Keratinocyte (primary cell): ENCODE measurements around the gene SPATA13. TPM values are rescaled to one million over a fixed set of nuclear protein-coding genes. Genes with fewer than 3 reads are reported as not detected.

Experiments used
- DNase-seq: peaks from one replicate; pipeline ENCODE4 v3.0.0-alpha.2; 2011; ENCODE audit warnings: low read depth, missing footprints, low spot score
- FAIRE-seq: peaks from 2 replicates; lab custom pipeline; 2011; peaks lifted over from hg19 to GRCh38; lab: Jason Lieb, UNC
- H2AFZ ChIP-seq: 2 replicates; pipeline ENCODE4 v1.6.0; 2012; ENCODE audit warnings: low read length, control low read depth, inconsistent platforms; ENCODE audit not compliant: control insufficient read depth
- H3K27ac ChIP-seq: 2 replicates; pipeline ENCODE4 v1.5.1; 2011; ENCODE audit warnings: low read length; ENCODE audit not compliant: control insufficient read depth, insufficient read depth
- H3K27me3 ChIP-seq: 3 replicates; pipeline ENCODE4 v1.6.0; 2011; ENCODE audit warnings: low read length; ENCODE audit not compliant: control insufficient read depth, insufficient read depth; ENCODE audit errors: extremely low read depth
- H3K36me3 ChIP-seq, 2 experiments: 2 replicates in 1 of 2; 3 replicates in 1 of 2; pipeline ENCODE4 v1.5.1; 2011; ENCODE audit warnings: low read length in 2 of 2, mild to moderate bottlenecking in 1 of 2; ENCODE audit not compliant: control insufficient read depth in 2 of 2, insufficient read depth in 2 of 2; ENCODE audit errors: extremely low read depth in 1 of 2
- H3K4me1 ChIP-seq: 3 replicates; pipeline ENCODE4 v1.5.1; 2011; ENCODE audit warnings: low read length; ENCODE audit not compliant: control insufficient read depth, insufficient read depth; ENCODE audit errors: extremely low read depth
- H3K4me2 ChIP-seq: 3 replicates; pipeline ENCODE4 v1.6.0; 2011; ENCODE audit warnings: low read depth, low read length; ENCODE audit not compliant: control insufficient read depth, insufficient read depth; ENCODE audit errors: extremely low read depth
- H3K4me3 ChIP-seq, 3 experiments: fragments of 200-600 bp in 1 of 3; sonication (generic) in 1 of 3; 2 replicates in 2 of 3; 3 replicates in 1 of 3; pipeline ENCODE4 v1.5.1; 2011 to 2016; ENCODE audit warnings: low read length in 3 of 3, mild to moderate bottlenecking in 3 of 3, control low read depth in 2 of 3, inconsistent platforms in 1 of 3, low read depth in 1 of 3, mixed read lengths in 1 of 3, mixed run types in 1 of 3, moderate library complexity in 1 of 3; ENCODE audit not compliant: control insufficient read depth in 2 of 3, insufficient read depth in 2 of 3; ENCODE audit errors: extremely low read depth in 1 of 3
- H3K79me2 ChIP-seq: 2 replicates; pipeline ENCODE4 v1.6.0; 2012; ENCODE audit warnings: low read length; ENCODE audit not compliant: control insufficient read depth, insufficient read depth
- H3K9ac ChIP-seq: 3 replicates; pipeline ENCODE4 v1.6.0; 2011; ENCODE audit warnings: low read length; ENCODE audit not compliant: control insufficient read depth, insufficient read depth; ENCODE audit errors: extremely low read depth
- H3K9me1 ChIP-seq: 3 replicates; pipeline ENCODE4 v1.6.0; 2011; ENCODE audit warnings: low read length; ENCODE audit not compliant: control insufficient read depth, insufficient read depth; ENCODE audit errors: extremely low read depth
- H3K9me3 ChIP-seq: 2 replicates; pipeline ENCODE4 v1.5.1; 2012; ENCODE audit warnings: low read depth, low read length; ENCODE audit not compliant: control insufficient read depth
- H4K20me1 ChIP-seq: 3 replicates; pipeline ENCODE4 v1.6.0; 2011; ENCODE audit warnings: low read length; ENCODE audit not compliant: control insufficient read depth, insufficient read depth; ENCODE audit errors: extremely low read depth
- EZH2 ChIP-seq: IDR thresholded peaks from one replicate; pipeline ENCODE4 v1.6.1; 2012; ENCODE audit warnings: inconsistent platforms, mild to moderate bottlenecking, low read length, moderate library complexity
- dilution Hi-C: fragments of 300-500 bp; cut with MboI; formaldehyde crosslinking; loops from one replicate; pipeline ENCODE4 v1.7.0; 2020; ENCODE audit warnings: low sequenced_read_pairs; ENCODE audit not compliant: extremely low pct_ligation_motif_present
- polyA plus RNA-seq, 5 experiments: library from polyadenylated mRNA; depleted of rRNA in 3 of 5; stranded (reverse) in 3 of 5; stranded (forward) in 1 of 5; unstranded in 1 of 5; fragments of >200 nt; gene quantifications; 1 replicate in 1 of 5; 2 replicates in 3 of 5; 3 replicates in 1 of 5; pipeline versions ENCODE4 v1.2.1 to v1.2.3, GENCODE V29; 2011 to 2012; ENCODE audit warnings: missing spikeins in 2 of 5, low read depth in 1 of 5, low replicate concordance in 1 of 5
- TF ChIP-seq, protein P1 (sequence below), 3 experiments: IDR thresholded peaks in 1 of 3; conservative IDR thresholded peaks in 1 of 3; optimal IDR thresholded peaks in 1 of 3; 2 replicates in 2 of 3; 3 replicates in 1 of 3; pipeline versions ENCODE3 to v1.5.1; 2011; ENCODE audit warnings: low read length in 3 of 3, mild to moderate bottlenecking in 3 of 3, moderate library complexity in 2 of 3, control low read depth in 1 of 3, inconsistent platforms in 1 of 3; ENCODE audit not compliant: insufficient read depth in 2 of 3; ENCODE audit errors: extremely low read depth in 1 of 3

Gene SPATA13
- polyA plus RNA-seq, 1 donor (not counting 4 experiments of a cell fraction or from before 2014, with no cell fraction given), result 1.2 TPM

DNA sequence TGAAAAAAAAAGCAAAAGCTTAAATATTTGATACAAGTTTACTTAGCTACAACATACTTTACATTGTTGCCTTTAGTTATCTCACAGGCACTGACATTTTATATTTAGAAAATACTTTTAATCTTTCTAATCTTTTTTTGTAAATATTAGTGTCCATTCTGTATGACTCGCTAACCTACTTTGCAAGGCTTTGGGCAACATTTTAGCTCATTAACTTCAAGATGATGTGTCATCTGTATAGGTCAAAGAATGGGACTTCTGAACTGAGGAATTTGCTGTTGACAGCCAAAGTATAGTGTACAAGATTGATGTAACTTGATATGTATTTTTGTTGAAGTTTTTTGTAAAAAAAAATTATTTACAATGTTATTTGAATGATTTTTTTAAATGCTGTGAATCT, 146.1 kb downstream of the SPATA13 start:
- dilution Hi-C loops, result no loop called here
- no peak overlapping the region for H3K4me3 ChIP-seq
- H2AFZ ChIP-seq, result no peak overlapping the region
- no peak overlapping the region for H3K9ac ChIP-seq
- H3K27me3 ChIP-seq, result no peaks in the 10 kb centered on the region
- no peaks in the 10 kb centered on the region for H3K79me2 ChIP-seq
- H3K9me3 ChIP-seq, result no peaks in the 10 kb centered on the region
- H4K20me1 ChIP-seq, result no peaks in the 10 kb centered on the region
- no peak for FAIRE-seq
- H3K4me1 ChIP-seq, result no peaks in the 10 kb centered on the region
- no peak overlapping the region for H3K27ac ChIP-seq
- H3K36me3 ChIP-seq, result no peaks in the 10 kb centered on the region
- TF ChIP-seq EZH2, result no peak
- TF ChIP-seq, protein P1, sequence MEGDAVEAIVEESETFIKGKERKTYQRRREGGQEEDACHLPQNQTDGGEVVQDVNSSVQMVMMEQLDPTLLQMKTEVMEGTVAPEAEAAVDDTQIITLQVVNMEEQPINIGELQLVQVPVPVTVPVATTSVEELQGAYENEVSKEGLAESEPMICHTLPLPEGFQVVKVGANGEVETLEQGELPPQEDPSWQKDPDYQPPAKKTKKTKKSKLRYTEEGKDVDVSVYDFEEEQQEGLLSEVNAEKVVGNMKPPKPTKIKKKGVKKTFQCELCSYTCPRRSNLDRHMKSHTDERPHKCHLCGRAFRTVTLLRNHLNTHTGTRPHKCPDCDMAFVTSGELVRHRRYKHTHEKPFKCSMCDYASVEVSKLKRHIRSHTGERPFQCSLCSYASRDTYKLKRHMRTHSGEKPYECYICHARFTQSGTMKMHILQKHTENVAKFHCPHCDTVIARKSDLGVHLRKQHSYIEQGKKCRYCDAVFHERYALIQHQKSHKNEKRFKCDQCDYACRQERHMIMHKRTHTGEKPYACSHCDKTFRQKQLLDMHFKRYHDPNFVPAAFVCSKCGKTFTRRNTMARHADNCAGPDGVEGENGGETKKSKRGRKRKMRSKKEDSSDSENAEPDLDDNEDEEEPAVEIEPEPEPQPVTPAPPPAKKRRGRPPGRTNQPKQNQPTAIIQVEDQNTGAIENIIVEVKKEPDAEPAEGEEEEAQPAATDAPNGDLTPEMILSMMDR (optimal IDR thresholded peaks at IDR 0.05 in 1 of 3, IDR thresholded peaks at IDR 0.05 in 1 of 3, conservative IDR thresholded peaks at IDR 0.05 in 1 of 3; ENCODE audit: extremely low read depth in 1 of 3, insufficient read depth in 2 of 3, low read length in 3 of 3), result no peak
- no peaks in the 10 kb centered on the region for H3K9me1 ChIP-seq
- DNase-seq, result no peak
- H3K4me2 ChIP-seq, result no peak overlapping the region

- H4K20me1 ChIP-seq, result no peaks in the 10 kb centered on the region
- no peak overlapping the region for H3K4me2 ChIP-seq
- H3K9me1 ChIP-seq, result no peaks in the 10 kb centered on the region
- no peaks in the 10 kb centered on the region for H3K79me2 ChIP-seq
- no peak overlapping the region for H3K4me3 ChIP-seq
- no peaks in the 10 kb centered on the region for H3K36me3 ChIP-seq
- no peaks in the 10 kb centered on the region for H3K4me1 ChIP-seq
- dilution Hi-C loops, result no loop called here
- no peak for TF ChIP-seq EZH2
- TF ChIP-seq, protein P1 (optimal IDR thresholded peaks at IDR 0.05 in 1 of 3, IDR thresholded peaks at IDR 0.05 in 1 of 3, conservative IDR thresholded peaks at IDR 0.05 in 1 of 3; ENCODE audit: extremely low read depth in 1 of 3, insufficient read depth in 2 of 3, low read length in 3 of 3), result no peak
- no peaks in the 10 kb centered on the region for H3K27me3 ChIP-seq
- no peak overlapping the region for H2AFZ ChIP-seq
- no peak for FAIRE-seq
- no peaks in the 10 kb centered on the region for H3K9me3 ChIP-seq
- no peak overlapping the region for H3K27ac ChIP-seq
- H3K9ac ChIP-seq, result no peak overlapping the region
- no peak for DNase-seq
Measured at GRCh38 chr13:24307211-24308067, 146.9 kb downstream of the SPATA13 start.
